GF-D8 (cell line): ENCODE results near the gene ZDHHC8.
"Not testable (repeated sequence)": the region's sequence is repeated elsewhere in the genome, so short reads cannot be mapped to it uniquely, and the experiment has no call there.

Experiments
- DNase-seq: peaks from one replicate; lab custom pipeline; 2025; lab: John Stamatoyannopoulos, UW

ZDHHC8 gene

GRCh38 chr22:20145206-20145831 lies 13.7 kb downstream of the ZDHHC8 start:
- no peak for DNase-seq

GRCh38 chr22:20145832-20146223 lies 14.2 kb downstream of the ZDHHC8 start:
- DNase-seq, result no peak

- DNase-seq, result no peak
Measured at GRCh38 chr22:20146777-20147176, 15.2 kb downstream of the ZDHHC8 start.

GRCh38 chr22:20147237-20147988 lies 15.8 kb downstream of the ZDHHC8 start:
- DNase-seq, result no peak

DNA sequence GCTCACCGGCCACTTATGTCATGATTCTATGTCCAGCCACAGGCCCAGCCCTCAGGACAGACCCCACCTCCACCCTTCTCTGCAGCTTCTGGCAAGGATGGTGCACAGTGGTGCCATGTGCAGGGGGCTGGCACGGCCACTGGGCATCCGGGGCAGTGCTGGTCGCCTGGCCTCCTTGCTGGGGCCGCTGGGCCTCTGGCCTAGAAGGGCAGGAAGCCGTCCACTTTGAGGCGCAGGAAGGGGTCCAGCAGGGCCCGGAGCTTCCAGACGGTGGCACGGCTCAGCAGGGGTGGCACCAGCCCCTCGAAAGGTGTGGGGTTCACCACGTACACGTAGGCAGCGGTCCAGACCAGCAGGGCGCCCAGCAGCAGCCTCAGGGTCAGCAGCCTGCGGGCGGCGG lies 16.8 kb downstream of the ZDHHC8 start:
- no peak for DNase-seq

- DNase-seq, result no peak
Measured at GRCh38 chr22:20149257-20150250, 17.9 kb downstream of the ZDHHC8 start.

- no peak for DNase-seq
Measured at GRCh38 chr22:20150381-20151275, 19.0 kb downstream of the ZDHHC8 start, which contains the start of gene CCDC188. TSS of gene CCDC188 (minus strand) at chr22:20151055. CDS start at chr22:20150986, 69 bp downstream.

- no peak for DNase-seq
Measured at GRCh38 chr22:20151276-20151588, 19.6 kb downstream of the ZDHHC8 start.

- DNase-seq, result no peak
Measured at GRCh38 chr22:20152464-20152890, 20.9 kb downstream of the ZDHHC8 start.

DNA sequence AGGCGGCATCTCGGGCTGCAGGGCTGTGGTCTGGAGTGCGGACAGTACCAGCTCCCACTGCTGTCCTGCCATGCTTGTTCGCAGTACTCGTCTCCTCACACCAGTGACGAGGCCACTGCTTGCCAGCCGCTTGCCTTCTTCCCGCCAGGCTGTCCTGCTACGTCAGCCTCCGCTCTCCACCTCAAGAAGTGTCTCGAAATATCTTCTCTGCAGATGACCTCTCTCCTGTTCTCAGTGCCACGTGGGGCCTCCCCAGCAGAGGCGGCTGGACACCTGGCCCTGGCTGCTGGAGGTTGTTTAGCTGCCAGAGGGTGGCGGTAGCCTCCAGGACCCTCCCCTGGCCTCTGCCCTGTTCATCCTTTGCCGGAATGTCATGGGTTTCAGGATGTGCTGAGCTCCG lies 22.3 kb downstream of the ZDHHC8 start:
- no peak for DNase-seq

GRCh38 chr22:20154602-20155187 lies 23.1 kb downstream of the ZDHHC8 start:
- DNase-seq, result no peak

- DNase-seq, result no peak
Measured at GRCh38 chr22:20155330-20156041, 23.9 kb downstream of the ZDHHC8 start.

GRCh38 chr22:20156042-20156389 lies 24.4 kb downstream of the ZDHHC8 start:
- no peak for DNase-seq

GRCh38 chr22:20156611-20157429 lies 25.2 kb downstream of the ZDHHC8 start:
- peak; percentile 2 for DNase-seq

DNA sequence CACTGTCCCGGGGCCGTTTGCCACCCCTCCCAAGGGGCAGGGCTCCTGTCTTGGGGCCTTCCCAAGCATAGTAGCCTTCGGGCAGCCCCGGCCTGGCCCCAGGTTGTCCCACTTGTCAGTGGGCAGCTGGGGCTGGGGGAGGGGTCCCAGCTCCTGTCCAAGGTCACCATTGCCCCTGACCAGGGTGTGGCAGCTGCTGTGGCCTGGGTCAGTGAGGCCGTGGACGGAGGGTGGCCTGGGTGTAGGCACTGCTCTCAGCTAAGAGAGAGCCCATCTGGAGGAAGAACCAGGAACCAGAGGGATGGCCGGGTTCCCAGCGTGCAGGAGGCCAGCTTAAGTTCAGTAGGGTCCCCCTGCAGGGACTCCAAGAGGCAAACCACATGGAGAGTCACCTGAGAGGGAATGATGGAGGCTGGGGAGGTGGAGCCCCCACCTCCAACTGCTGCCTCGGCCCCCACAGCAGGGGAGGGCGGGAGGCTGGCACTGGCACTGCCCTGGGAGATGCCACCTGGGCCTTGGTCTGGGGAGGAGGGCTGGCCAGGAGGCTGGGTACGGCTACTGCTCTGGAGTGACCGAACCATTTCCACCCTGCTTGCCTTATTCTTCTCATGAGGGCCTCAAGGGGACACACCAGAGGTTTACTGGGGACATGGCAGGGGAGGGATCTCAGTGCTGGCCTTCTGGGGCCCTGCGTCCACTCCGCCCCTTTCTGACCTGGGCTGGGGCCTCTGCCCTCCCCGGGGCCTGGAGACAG lies 26.0 kb downstream of the ZDHHC8 start:
- no peak for DNase-seq

- no peak for DNase-seq
Measured at GRCh38 chr22:20158391-20159036, 26.9 kb downstream of the ZDHHC8 start.

- DNase-seq, result no peak
Measured at GRCh38 chr22:20159076-20159475, 27.5 kb downstream of the ZDHHC8 start.

DNA sequence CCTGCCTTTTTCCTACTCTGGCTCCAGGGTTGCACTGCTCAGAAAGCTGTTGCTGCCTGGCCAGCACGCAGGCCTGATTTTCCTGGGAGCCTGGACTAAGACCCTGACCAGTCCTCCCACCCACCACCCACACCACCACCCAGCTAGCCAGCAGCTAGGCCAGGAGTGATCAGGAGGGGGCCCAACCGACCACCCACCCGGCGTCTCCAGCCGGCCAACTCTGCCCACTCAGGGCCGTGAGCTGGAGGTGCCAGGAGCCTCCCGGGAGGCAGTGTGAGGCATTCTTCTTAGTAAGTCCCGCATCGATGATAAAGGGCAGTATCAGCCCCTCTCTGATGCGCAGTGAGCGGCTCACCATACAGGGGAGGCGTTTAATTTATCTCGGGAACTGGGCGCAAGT lies 27.9 kb downstream of the ZDHHC8 start:
- not testable (repeated sequence) for DNase-seq
